ENCODE measurements around the gene SGCD.

SGCD gene

GRCh38 chr5:156670615-156671014 is 343.7 kb downstream of the SGCD start:
- TF ChIP-seq CTCF (IDR thresholded peaks at IDR 0.05; ENCODE audit: insufficient read depth, low read depth, low read length, missing control alignments): no peak
- no peak for DNase-seq (ENCODE audit: low read depth)
- H3K4me3 ChIP-seq (ENCODE audit: low read length): no peak overlapping the region

DNA sequence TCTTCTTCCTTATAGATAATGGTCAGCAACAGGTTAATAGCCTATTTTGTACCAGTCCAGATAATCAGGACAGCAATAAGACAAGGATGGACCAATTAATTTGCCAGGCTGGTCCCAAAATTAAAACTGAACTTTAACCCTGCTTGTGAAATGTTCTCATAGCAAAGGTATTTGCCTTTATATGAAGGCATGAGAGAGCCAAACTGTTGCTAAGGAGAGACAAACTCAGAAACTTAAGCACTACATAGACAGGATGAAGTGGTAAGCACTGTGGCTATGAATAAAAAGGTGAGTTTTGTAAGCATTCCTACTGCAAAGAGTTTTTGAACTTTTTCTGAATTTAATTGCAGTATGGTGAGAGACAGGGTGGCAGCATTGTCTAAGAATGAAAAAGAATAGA is 348.4 kb downstream of the SGCD start:
- H3K4me3 ChIP-seq (ENCODE audit: low read length): no peak overlapping the region
- no peak for DNase-seq (ENCODE audit: low read depth)
- no peak for TF ChIP-seq CTCF (IDR thresholded peaks at IDR 0.05; ENCODE audit: insufficient read depth, low read depth, low read length, missing control alignments)

- no peak for TF ChIP-seq CTCF (IDR thresholded peaks at IDR 0.05; ENCODE audit: insufficient read depth, low read depth, low read length, missing control alignments)
- H3K4me3 ChIP-seq (ENCODE audit: low read length): no peak overlapping the region
- DNase-seq (ENCODE audit: low read depth): no peak
These were observed 351.0 kb downstream of the SGCD start for GRCh38 chr5:156677963-156678362.

DNA sequence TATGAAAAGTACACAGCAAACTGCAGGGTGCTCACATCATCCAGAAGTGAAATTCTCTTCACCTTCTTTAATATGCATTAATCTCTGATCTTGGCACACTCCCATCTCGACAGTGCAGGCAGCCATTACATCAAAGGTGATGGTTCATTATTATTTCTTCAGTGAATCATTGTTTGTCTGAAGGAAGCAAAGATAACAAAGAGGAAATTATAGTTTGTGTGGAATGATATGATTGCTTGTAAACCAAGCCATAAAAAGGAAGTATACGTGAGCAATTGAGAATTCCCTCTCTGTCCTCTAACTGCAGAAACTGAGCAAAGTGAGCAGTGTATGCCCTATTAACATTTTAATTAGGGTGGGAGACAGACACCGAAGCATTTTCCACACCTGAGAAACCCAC is 351.5 kb downstream of the SGCD start:
- no peak for DNase-seq (ENCODE audit: low read depth)
- TF ChIP-seq CTCF (IDR thresholded peaks at IDR 0.05; ENCODE audit: insufficient read depth, low read depth, low read length, missing control alignments): no peak
- no peak overlapping the region for H3K4me3 ChIP-seq (ENCODE audit: low read length)

DNA sequence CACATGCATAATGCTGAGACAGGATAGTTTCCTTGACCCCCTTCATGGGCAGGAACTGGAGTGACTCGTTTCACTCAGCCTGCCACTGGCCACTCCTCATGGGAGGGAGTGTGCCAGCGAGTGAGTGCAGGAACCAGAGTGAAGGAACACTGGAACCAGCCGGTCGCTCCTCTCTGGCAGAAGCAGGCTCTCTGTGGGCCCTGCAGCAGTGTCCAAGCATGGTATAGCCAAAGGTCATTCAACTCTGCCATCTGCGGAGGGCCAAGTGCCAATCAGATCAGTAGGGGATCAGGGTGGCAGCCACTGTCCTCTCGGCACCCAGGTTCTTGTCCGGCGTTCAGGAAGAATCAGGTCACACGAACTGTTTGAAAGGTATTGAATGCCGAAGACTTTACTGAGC is 353.9 kb downstream of the SGCD start:
- DNase-seq (ENCODE audit: low read depth): no peak
- no peak overlapping the region for H3K4me3 ChIP-seq (ENCODE audit: low read length)
- TF ChIP-seq CTCF (IDR thresholded peaks at IDR 0.05; ENCODE audit: insufficient read depth, low read depth, low read length, missing control alignments): no peak

GRCh38 chr5:156681265-156681664 is 354.3 kb downstream of the SGCD start:
- TF ChIP-seq CTCF (IDR thresholded peaks at IDR 0.05; ENCODE audit: insufficient read depth, low read depth, low read length, missing control alignments): no peak
- no peak for DNase-seq (ENCODE audit: low read depth)
- H3K4me3 ChIP-seq (ENCODE audit: low read length): no peak overlapping the region

DNA sequence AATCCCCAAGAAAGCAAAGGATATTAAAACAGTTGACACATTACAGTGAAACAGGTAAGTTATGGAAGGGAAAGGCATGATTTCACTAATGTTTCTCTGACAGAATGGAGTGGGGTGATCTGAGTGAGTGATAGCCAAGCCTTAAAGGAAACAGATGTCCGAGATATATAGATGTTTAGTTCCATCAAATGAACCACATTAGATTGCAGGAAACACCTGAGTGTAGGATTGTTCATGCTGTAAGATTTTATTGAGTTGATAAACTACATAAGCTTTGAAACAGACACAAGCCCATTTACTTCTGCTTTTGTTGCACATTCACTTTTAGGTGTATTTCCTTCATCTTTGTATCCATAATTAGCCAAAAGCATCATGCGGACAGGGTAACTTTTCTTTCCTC is 356.0 kb downstream of the SGCD start:
- DNase-seq (ENCODE audit: low read depth): no peak
- no peak for TF ChIP-seq CTCF (IDR thresholded peaks at IDR 0.05; ENCODE audit: insufficient read depth, low read depth, low read length, missing control alignments)
- no peak overlapping the region for H3K4me3 ChIP-seq (ENCODE audit: low read length)

All from epithelial cell of esophagus (primary cell).